SK-N-SH treated with all-trans-retinoic acid at 6 μM for 48 hours (cell line): Measurements from ENCODE around the gene ACAD9.

Experiments
- ATAC-seq: fragments of 200-7000 bp; cut with Tn5 transposase; 3 replicates; pipeline ENCODE4 v1.9.1; 2020; ENCODE audit warnings: mild to moderate bottlenecking, moderate library complexity
- ARNTL ChIP-seq: fragments of 450-650 bp; formaldehyde crosslinking; IDR thresholded peaks from 2 replicates; pipeline ENCODE4 v1.5.0; 2020; ENCODE audit warnings: low read depth, mild to moderate bottlenecking, moderate library complexity, borderline replicate concordance
- BACH2 ChIP-seq: fragments of 250-450 bp; sonication (Bioruptor Pico); IDR thresholded peaks from 2 replicates; pipeline ENCODE4 v1.9.0; 2021; ENCODE audit warnings: mild to moderate bottlenecking, borderline replicate concordance
- CREB5 ChIP-seq: fragments of 250-450 bp; sonication (Bioruptor Pico); IDR thresholded peaks from 2 replicates; pipeline ENCODE4 v1.5.1; 2020; ENCODE audit warnings: low read depth, mild to moderate bottlenecking, moderate library complexity
- CSDC2 ChIP-seq: fragments of 250-450 bp; sonication (Bioruptor Pico); IDR thresholded peaks from 2 replicates; pipeline ENCODE4 v1.5.0; 2020; ENCODE audit warnings: mild to moderate bottlenecking, moderate library complexity
- CSRNP3 ChIP-seq: fragments of 250-450 bp; sonication (Bioruptor Pico); IDR thresholded peaks from 2 replicates; pipeline ENCODE4 v1.5.1; 2021; ENCODE audit warnings: mild to moderate bottlenecking, moderate library complexity
- ESRRG ChIP-seq: fragments of 250-450 bp; sonication (Bioruptor Pico); IDR thresholded peaks from 2 replicates; pipeline ENCODE4 v1.6.1; 2021; ENCODE audit warnings: mild to moderate bottlenecking
- GLIS3 ChIP-seq: fragments of 250-450 bp; sonication (Bioruptor Pico); IDR thresholded peaks from 2 replicates; pipeline ENCODE4 v1.5.0; 2020; ENCODE audit warnings: mild to moderate bottlenecking, moderate library complexity
- ISL1 ChIP-seq: fragments of 250-450 bp; sonication (Bioruptor Pico); IDR thresholded peaks from 2 replicates; pipeline ENCODE4 v2.1.2; 2022; ENCODE audit warnings: mild to moderate bottlenecking, moderate library complexity
- OSR1 ChIP-seq: fragments of 250-450 bp; sonication (Bioruptor Pico); IDR thresholded peaks from 2 replicates; pipeline ENCODE4 v1.8.0; 2022; ENCODE audit warnings: moderate library complexity, mild to moderate bottlenecking, inconsistent platforms
- PATZ1 ChIP-seq: fragments of 250-450 bp; sonication (Bioruptor Pico); IDR thresholded peaks from 2 replicates; pipeline ENCODE4 v1.8.0; 2020; ENCODE audit warnings: mild to moderate bottlenecking, moderate library complexity, borderline replicate concordance
- POU6F1 ChIP-seq: fragments of 250-450 bp; sonication (Bioruptor Pico); IDR thresholded peaks from 2 replicates; pipeline ENCODE4 v1.8.0; 2021; ENCODE audit warnings: low read depth, mild to moderate bottlenecking, moderate library complexity, borderline replicate concordance
- PPARA ChIP-seq: fragments of 250-450 bp; sonication (Bioruptor Pico); IDR thresholded peaks from 2 replicates; pipeline ENCODE4 v1.5.0; 2020; ENCODE audit warnings: mild to moderate bottlenecking, borderline replicate concordance
- RARB ChIP-seq: fragments of 250-450 bp; sonication (Bioruptor Pico); IDR thresholded peaks from 2 replicates; pipeline ENCODE4 v1.8.0; 2021; ENCODE audit warnings: mild to moderate bottlenecking, moderate library complexity
- TCF4 ChIP-seq: fragments of 250-450 bp; sonication (Bioruptor Pico); IDR thresholded peaks from 2 replicates; pipeline ENCODE4 v1.8.0; 2021; ENCODE audit warnings: mild to moderate bottlenecking, moderate library complexity, borderline replicate concordance
- TOX ChIP-seq: fragments of 250-450 bp; sonication (Bioruptor Pico); IDR thresholded peaks from 2 replicates; pipeline ENCODE4 v1.8.0; 2021; ENCODE audit warnings: mild to moderate bottlenecking, moderate library complexity, borderline replicate concordance
- TSHZ2 ChIP-seq: fragments of 250-450 bp; sonication (Bioruptor Pico); IDR thresholded peaks from 2 replicates; pipeline ENCODE4 v1.5.0; 2020; ENCODE audit warnings: mild to moderate bottlenecking, moderate library complexity
- ZFP3 ChIP-seq: fragments of 250-450 bp; sonication (Bioruptor Pico); IDR thresholded peaks from 2 replicates; pipeline ENCODE4 v1.5.0; 2020; ENCODE audit warnings: mild to moderate bottlenecking, moderate library complexity
- ZFP30 ChIP-seq: fragments of 450-650 bp; formaldehyde crosslinking; IDR thresholded peaks from 2 replicates; pipeline ENCODE4 v1.5.0; 2022; ENCODE audit warnings: mild to moderate bottlenecking, moderate library complexity
- ZNF565 ChIP-seq: fragments of 450-650 bp; formaldehyde crosslinking; conservative IDR thresholded peaks from 2 replicates; pipeline ENCODE4 v1.5.0; 2020; ENCODE audit warnings: low read depth, mild to moderate bottlenecking, moderate library complexity
- ZNF70 ChIP-seq: fragments of 450-650 bp; formaldehyde crosslinking; IDR thresholded peaks from 2 replicates; pipeline ENCODE4 v1.5.0; 2020; ENCODE audit warnings: mild to moderate bottlenecking, moderate library complexity
- ZNF8 ChIP-seq: fragments of 450-650 bp; formaldehyde crosslinking; IDR thresholded peaks from 2 replicates; pipeline ENCODE4 v1.5.0; 2020; ENCODE audit warnings: mild to moderate bottlenecking, moderate library complexity

ACAD9 gene

GRCh38 chr3:128945878-128946175 lies 66.4 kb downstream of the ACAD9 start:
- TF ChIP-seq ARNTL (CRISPR knock-in tag) (no peak), ESRRG (no peak), TCF4 (CRISPR knock-in tag) (no peak), PPARA (no peak), ZFP30 (CRISPR knock-in tag) (no peak), OSR1 (CRISPR knock-in tag) (no peak), PATZ1 (CRISPR knock-in tag) (no peak), ISL1 (CRISPR knock-in tag) (no peak), RARB (CRISPR knock-in tag) (no peak), CREB5 (CRISPR knock-in tag) (no peak), TSHZ2 (CRISPR knock-in tag) (no peak), ZNF70 (CRISPR knock-in tag) (no peak), CSRNP3 (CRISPR knock-in tag) (no peak), CSDC2 (CRISPR knock-in tag) (no peak), ZFP3 (CRISPR knock-in tag) (no peak), BACH2 (CRISPR knock-in tag) (no peak)
- no peak for ATAC-seq

GRCh38 chr3:128946411-128946810 lies 67.0 kb downstream of the ACAD9 start:
- ATAC-seq = no peak
- TF ChIP-seq POU6F1 (no peak), GLIS3 (CRISPR knock-in tag) (no peak), TOX (CRISPR knock-in tag) (no peak)

GRCh38 chr3:128949158-128949557 lies 69.7 kb downstream of the ACAD9 start:
- TF ChIP-seq ZNF565 (CRISPR knock-in tag) = no peak
- TF ChIP-seq TCF4 (CRISPR knock-in tag) = no peak
- peak; percentile 63 for TF ChIP-seq ZNF8
- no peak for TF ChIP-seq ARNTL (CRISPR knock-in tag)
- TF ChIP-seq OSR1 (CRISPR knock-in tag) = no peak
- no peak for TF ChIP-seq PATZ1 (CRISPR knock-in tag)
- TF ChIP-seq, all 23 proteins: peak for 1
- no peak for ATAC-seq
